HepG2 (cell line): ENCODE data around the gene KLHL12. TPM values are rescaled to one million over a fixed set of nuclear protein-coding genes. Genes with fewer than 3 reads are reported as not detected.

Source experiments
- DPF2 ChIP-seq: sonication (generic); formaldehyde crosslinking; IDR thresholded peaks from 2 replicates; pipeline ENCODE4 v1.4.0; 2020; ENCODE audit warnings: mild to moderate bottlenecking, low read depth, missing genetic modification reagents, borderline replicate concordance
- FOXM1 ChIP-seq: sonication (generic); formaldehyde crosslinking; IDR thresholded peaks from 2 replicates; pipeline ENCODE4 v1.5.0; 2020; ENCODE audit warnings: missing genetic modification reagents
- GATA4 ChIP-seq: sonication (generic); IDR thresholded peaks from 2 replicates; pipeline ENCODE4 v1.6.1; 2016; ENCODE audit warnings: antibody characterized with exemption, low read depth, borderline replicate concordance
- MYPOP ChIP-seq: sonication (generic); formaldehyde crosslinking; IDR thresholded peaks from 2 replicates; pipeline ENCODE4 v1.8.1; 2023; ENCODE audit warnings: mild to moderate bottlenecking, moderate library complexity, missing genetic modification reagents
- MZF1 ChIP-seq: sonication (generic); formaldehyde crosslinking; IDR thresholded peaks from 2 replicates; pipeline ENCODE4 v1.8.1; 2023; ENCODE audit warnings: mild to moderate bottlenecking, missing genetic modification reagents, borderline replicate concordance
- NFIB ChIP-seq: sonication (generic); formaldehyde crosslinking; IDR thresholded peaks from 2 replicates; pipeline ENCODE4 v1.9.0; 2021; ENCODE audit warnings: missing genetic modification reagents, mild to moderate bottlenecking, borderline replicate concordance
- NR3C1 ChIP-seq: sonication (generic); formaldehyde crosslinking; IDR thresholded peaks from 2 replicates; pipeline ENCODE4 v1.4.0; 2020; ENCODE audit warnings: missing genetic modification reagents
- PTBP1 ChIP-seq: fragments of 200-400 bp; formaldehyde crosslinking; IDR thresholded peaks from 2 replicates; pipeline ENCODE4 v1.6.1; 2018; ENCODE audit warnings: low read length, low read depth; ENCODE audit not compliant: poor library complexity, severe bottlenecking
- RAD51 ChIP-seq: fragments of 450-650 bp; IDR thresholded peaks from 2 replicates; pipeline ENCODE4 v1.6.1; 2016; ENCODE audit warnings: borderline replicate concordance
- RXRB ChIP-seq: IDR thresholded peaks from 2 replicates; pipeline ENCODE4 v1.6.1; 2016; ENCODE audit warnings: borderline replicate concordance, missing genetic modification reagents, missing compliant biosample characterization
- YY1 ChIP-seq: IDR thresholded peaks from 2 replicates; pipeline ENCODE4 v1.6.1; 2011; ENCODE audit warnings: low read length, low read depth, moderate library complexity, mild to moderate bottlenecking; ENCODE audit not compliant: insufficient read depth, insufficient replicate concordance
- ZBTB40 ChIP-seq, 2 experiments: fragments of 450-650 bp in 1 of 2; sonication (generic) in 1 of 2; formaldehyde crosslinking in 1 of 2; IDR thresholded peaks; 2 replicates each; pipeline versions ENCODE4 v1.6.1 to v1.8.0; 2016 to 2022; ENCODE audit warnings: antibody characterized with exemption in 1 of 2, mild to moderate bottlenecking in 1 of 2, missing genetic modification reagents in 1 of 2
- ZNF160 ChIP-seq: sonication (generic); formaldehyde crosslinking; IDR thresholded peaks from 2 replicates; pipeline ENCODE4 v1.8.0; 2022; ENCODE audit warnings: mild to moderate bottlenecking, inconsistent platforms, missing genetic modification reagents
- ZNF3 ChIP-seq: IDR thresholded peaks from 2 replicates; pipeline ENCODE4 v1.7.0; 2017; ENCODE audit warnings: inconsistent platforms
- ZNF484 ChIP-seq: sonication (generic); formaldehyde crosslinking; IDR thresholded peaks from 2 replicates; pipeline ENCODE4 v1.5.1; 2020; ENCODE audit warnings: mild to moderate bottlenecking, low read depth, missing genetic modification reagents, borderline replicate concordance
- ZNF629 ChIP-seq: sonication (generic); formaldehyde crosslinking; conservative IDR thresholded peaks from 2 replicates; pipeline ENCODE4 v1.5.0; 2020; ENCODE audit warnings: missing genetic modification reagents
- ZNF639 ChIP-seq: conservative IDR thresholded peaks from 2 replicates; pipeline ENCODE4 v1.6.1; 2018; ENCODE audit warnings: missing genetic modification reagents
- ZNF7 ChIP-seq: IDR thresholded peaks from 2 replicates; pipeline ENCODE4 v1.6.1; 2016; ENCODE audit warnings: missing biosample characterization, missing genetic modification reagents
- polyA plus RNA-seq, 8 experiments: library from polyadenylated mRNA; depleted of rRNA in 3 of 8; stranded (reverse) in 7 of 8; unstranded in 1 of 8; fragments of >200 nt; fragmentation: Illumina TruSeq in 4 of 8; extraction: Trizol in 4 of 8; gene quantifications; 2 replicates each; pipeline versions ENCODE4 v1.2.1 to v1.2.3, GENCODE V29; 2011 to 2016; ENCODE audit warnings: low read depth in 4 of 8, missing spikeins in 1 of 8, mixed read lengths in 1 of 8; ENCODE audit not compliant: insufficient read depth in 1 of 8
- total RNA-seq, 5 experiments: library from RNA; depleted of rRNA; stranded (reverse); fragments of >200 nt; fragmentation: Illumina TruSeq; extraction: Trizol; gene quantifications; 2 replicates each; pipeline ENCODE4 v1.2.3, GENCODE V29; 2016; ENCODE audit warnings: low read depth in 1 of 5

Gene KLHL12
- total and polyA plus RNA-seq, 2 of the 13 experiments (the other 11 are each of a cell fraction or from before 2014, with no cell fraction given): 19.2 to 25.2 TPM

GRCh38 chr1:202860744-202861419 lies 66.2 kb downstream of the KLHL12 start (continued):
- TF ChIP-seq PTBP1: peak; percentile 12
- TF ChIP-seq GATA4: no peak
- TF ChIP-seq MZF1 (CRISPR knock-in tag): 0 out of 2 replicates have a peak, but pooled peaks have one; percentile 65
- TF ChIP-seq ZBTB40 (IDR thresholded peaks at IDR 0.05): no peak
- no peak for TF ChIP-seq ZBTB40 (CRISPR knock-in tag; IDR thresholded peaks at IDR 0.05)
- TF ChIP-seq FOXM1 (CRISPR knock-in tag): no peak
- no peak for TF ChIP-seq NFIB (CRISPR knock-in tag)
- no peak for TF ChIP-seq ZNF3 (CRISPR knock-in tag)
- TF ChIP-seq ZNF484: no peak
- TF ChIP-seq ZNF7 (CRISPR knock-in tag): no peak
- TF ChIP-seq ZNF629: no peak; the same call in 1 of the 2 replicates
- no peak for TF ChIP-seq RAD51
- TF ChIP-seq DPF2 (CRISPR knock-in tag): no peak
- no peak for TF ChIP-seq NR3C1 (CRISPR knock-in tag)
- TF ChIP-seq RXRB (CRISPR knock-in tag): 0 out of 2 replicates have a peak, but pooled peaks have one; percentile 15
- 0 out of 2 replicates have a peak, but pooled peaks have one; percentile 7 for TF ChIP-seq ZNF160 (CRISPR knock-in tag)
- TF ChIP-seq ZNF639: no peak
- no peak for TF ChIP-seq MYPOP (CRISPR knock-in tag)
- no peak for TF ChIP-seq YY1
